IMR-90 (cell line): ENCODE measurements around the gene TRIM2.

Experiments
- BHLHE40 ChIP-seq: fragments of 150-350 bp; IDR thresholded peaks from 2 replicates; pipeline ENCODE4 v1.6.1; 2016; ENCODE audit warnings: mild to moderate bottlenecking, low read depth, low read length
- CEBPB ChIP-seq: IDR thresholded peaks from 2 replicates; pipeline ENCODE4 v1.6.1; 2012; ENCODE audit warnings: low read depth, low read length, improper control_type of control experiment
- CHD1 ChIP-seq: IDR thresholded peaks from 2 replicates; pipeline ENCODE4 v1.6.1; 2012; ENCODE audit warnings: low read depth, low read length, improper control_type of control experiment
- CTCF ChIP-seq: conservative IDR thresholded peaks from 2 replicates; pipeline ENCODE4 v1.5.1; 2012; ENCODE audit warnings: mild to moderate bottlenecking, low read depth, low read length, improper control_type of control experiment
- FOS ChIP-seq: fragments of 150-350 bp; IDR thresholded peaks from 2 replicates; pipeline ENCODE4 v1.6.1; 2016; ENCODE audit warnings: low read depth, low read length
- MAFK ChIP-seq: IDR thresholded peaks from 2 replicates; pipeline ENCODE4 v1.6.1; 2012; ENCODE audit warnings: low read depth, low read length, improper control_type of control experiment
- NFE2L2 ChIP-seq: fragments of 150-350 bp; IDR thresholded peaks from 2 replicates; pipeline ENCODE4 v1.6.1; 2016; ENCODE audit warnings: low read depth, mild to moderate bottlenecking, low read length
- POLR2A ChIP-seq: IDR thresholded peaks from 2 replicates; pipeline ENCODE4 v1.6.1; 2012; ENCODE audit warnings: mild to moderate bottlenecking, low read depth, low read length
- RAD21 ChIP-seq: IDR thresholded peaks from 2 replicates; pipeline ENCODE4 v1.6.1; 2012; ENCODE audit warnings: low read length, improper control_type of control experiment
- RCOR1 ChIP-seq: IDR thresholded peaks from 2 replicates; pipeline ENCODE4 v1.6.1; 2012; ENCODE audit warnings: mild to moderate bottlenecking, low read length, improper control_type of control experiment; ENCODE audit not compliant: insufficient replicate concordance
- RFX5 ChIP-seq: IDR thresholded peaks from 2 replicates; pipeline ENCODE4 v1.8.0; 2012; ENCODE audit warnings: low read depth, mild to moderate bottlenecking, low read length, moderate library complexity
- SMC3 ChIP-seq: fragments of 150-350 bp; IDR thresholded peaks from 2 replicates; pipeline ENCODE4 v1.6.1; 2016; ENCODE audit warnings: low read depth, mild to moderate bottlenecking, antibody characterized with exemption, low read length, moderate library complexity
- TF ChIP-seq, protein P1 (sequence below): fragments of 150-350 bp; IDR thresholded peaks from 2 replicates; pipeline ENCODE4 v1.6.1; 2016; ENCODE audit warnings: low read depth, mild to moderate bottlenecking, low read length, moderate library complexity, borderline replicate concordance
- TF ChIP-seq, protein P2 (sequence below): fragments of 150-350 bp; IDR thresholded peaks from 2 replicates; pipeline ENCODE4 v1.6.1; 2017; ENCODE audit warnings: mild to moderate bottlenecking, antibody characterized with exemption, low read length, low read depth

- no peak for TF ChIP-seq RFX5
- TF ChIP-seq POLR2A = no peak
- no peak for TF ChIP-seq CTCF
- no peak for TF ChIP-seq FOS
- TF ChIP-seq NFE2L2 = no peak
- TF ChIP-seq MAFK = no peak
- TF ChIP-seq BHLHE40 = no peak
- TF ChIP-seq SMC3 = no peak
- TF ChIP-seq RCOR1 = no peak
- TF ChIP-seq, protein P1, sequence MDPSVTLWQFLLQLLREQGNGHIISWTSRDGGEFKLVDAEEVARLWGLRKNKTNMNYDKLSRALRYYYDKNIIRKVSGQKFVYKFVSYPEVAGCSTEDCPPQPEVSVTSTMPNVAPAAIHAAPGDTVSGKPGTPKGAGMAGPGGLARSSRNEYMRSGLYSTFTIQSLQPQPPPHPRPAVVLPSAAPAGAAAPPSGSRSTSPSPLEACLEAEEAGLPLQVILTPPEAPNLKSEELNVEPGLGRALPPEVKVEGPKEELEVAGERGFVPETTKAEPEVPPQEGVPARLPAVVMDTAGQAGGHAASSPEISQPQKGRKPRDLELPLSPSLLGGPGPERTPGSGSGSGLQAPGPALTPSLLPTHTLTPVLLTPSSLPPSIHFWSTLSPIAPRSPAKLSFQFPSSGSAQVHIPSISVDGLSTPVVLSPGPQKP = no peak
- TF ChIP-seq RAD21 = no peak
- TF ChIP-seq, protein P2, sequence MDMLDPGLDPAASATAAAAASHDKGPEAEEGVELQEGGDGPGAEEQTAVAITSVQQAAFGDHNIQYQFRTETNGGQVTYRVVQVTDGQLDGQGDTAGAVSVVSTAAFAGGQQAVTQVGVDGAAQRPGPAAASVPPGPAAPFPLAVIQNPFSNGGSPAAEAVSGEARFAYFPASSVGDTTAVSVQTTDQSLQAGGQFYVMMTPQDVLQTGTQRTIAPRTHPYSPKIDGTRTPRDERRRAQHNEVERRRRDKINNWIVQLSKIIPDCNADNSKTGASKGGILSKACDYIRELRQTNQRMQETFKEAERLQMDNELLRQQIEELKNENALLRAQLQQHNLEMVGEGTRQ = no peak
- TF ChIP-seq CEBPB = no peak
- no peak for TF ChIP-seq CHD1
Observed at GRCh38 chr4:153245775-153246174, 41.5 kb downstream of the TRIM2 start.
